ENCODE data around the gene COG5.

The COG5 gene

GRCh38 chr7:107321611-107322010 is 242.1 kb downstream of the COG5 start:
- no peak for DNase-seq (ENCODE audit: low read depth in 1 of 2, low spot score in 1 of 2)
- no peak overlapping the region for H3K4me3 ChIP-seq (replicated peaks; ENCODE audit: insufficient read depth, low read length)
- no peaks in the 10 kb centered on the region for H3K27me3 ChIP-seq (ENCODE audit: insufficient read depth, poor library complexity, severe bottlenecking)
- TF ChIP-seq GABPA (IDR thresholded peaks at IDR 0.05; ENCODE audit: low read depth) (no peak), POLR2AphosphoS5 (IDR thresholded peaks at IDR 0.05; ENCODE audit: low read depth) (no peak), CTCF (IDR thresholded peaks at IDR 0.05; ENCODE audit: insufficient read depth, low read length) (no peak)
- H3K27ac ChIP-seq (replicated peaks), result no peak overlapping the region

DNA sequence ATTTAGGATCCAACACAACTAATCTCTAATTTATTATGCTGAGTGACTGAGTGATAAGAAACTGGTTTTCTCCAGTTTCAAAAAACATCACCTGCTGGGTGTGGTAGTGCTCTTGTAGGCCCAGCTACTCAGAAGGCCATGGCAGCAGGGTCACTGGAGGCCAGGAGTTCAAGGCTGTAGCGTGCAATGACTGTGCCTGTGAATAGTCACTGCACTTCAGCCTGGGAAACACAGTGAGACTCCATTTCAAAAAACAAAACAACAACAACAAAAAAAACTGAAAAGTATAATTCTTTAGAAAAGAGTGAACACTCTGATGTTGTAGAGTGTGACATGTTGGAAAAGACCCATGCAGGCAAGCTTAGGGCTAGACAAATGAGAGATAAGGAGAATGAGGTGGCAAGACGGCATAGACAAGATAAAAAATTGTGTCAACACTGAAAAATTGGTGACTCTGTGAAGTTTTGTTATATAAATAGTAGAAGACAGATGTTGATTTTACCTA is 243.9 kb downstream of the COG5 start:
- no peak overlapping the region for H3K27ac ChIP-seq (replicated peaks)
- DNase-seq (ENCODE audit: low read depth in 1 of 2, low spot score in 1 of 2), result no peak
- no peak for TF ChIP-seq POLR2AphosphoS5 (IDR thresholded peaks at IDR 0.05; ENCODE audit: low read depth)
- no peak for TF ChIP-seq CTCF (IDR thresholded peaks at IDR 0.05; ENCODE audit: insufficient read depth, low read length)
- TF ChIP-seq REST (IDR thresholded peaks at IDR 0.05; ENCODE audit: insufficient replicate concordance, low read depth), result no peak
- TF ChIP-seq SPI1 (IDR thresholded peaks at IDR 0.05; ENCODE audit: borderline replicate concordance, low read depth), result no peak
- no peak for TF ChIP-seq GABPA (IDR thresholded peaks at IDR 0.05; ENCODE audit: low read depth)
- H3K4me3 ChIP-seq (replicated peaks; ENCODE audit: insufficient read depth, low read length), result no peak overlapping the region
- no peaks in the 10 kb centered on the region for H3K27me3 ChIP-seq (ENCODE audit: insufficient read depth, poor library complexity, severe bottlenecking)

- H3K4me3 ChIP-seq (replicated peaks; ENCODE audit: insufficient read depth, low read length), result no peak overlapping the region
- no peak for DNase-seq (ENCODE audit: low read depth in 1 of 2, low spot score in 1 of 2)
- H3K27ac ChIP-seq (replicated peaks), result no peak overlapping the region
- TF ChIP-seq SPI1 (IDR thresholded peaks at IDR 0.05; ENCODE audit: borderline replicate concordance, low read depth), result no peak
- no peak for TF ChIP-seq GABPA (IDR thresholded peaks at IDR 0.05; ENCODE audit: low read depth)
- no peak for TF ChIP-seq CTCF (IDR thresholded peaks at IDR 0.05; ENCODE audit: insufficient read depth, low read length)
- no peak for TF ChIP-seq POLR2AphosphoS5 (IDR thresholded peaks at IDR 0.05; ENCODE audit: low read depth)
- no peak for TF ChIP-seq REST (IDR thresholded peaks at IDR 0.05; ENCODE audit: insufficient replicate concordance, low read depth)
- H3K27me3 ChIP-seq (ENCODE audit: insufficient read depth, poor library complexity, severe bottlenecking), result no peaks in the 10 kb centered on the region
Observed at GRCh38 chr7:107318523-107319160, 245.1 kb downstream of the COG5 start.
